Measurements from ENCODE around the gene KRT7. TPM values are rescaled to one million over a fixed set of nuclear protein-coding genes. Genes with fewer than 3 reads are reported as not detected.

KRT7 gene
- total RNA-seq, 2 experiments from 2014 or later, result not detected

DNA sequence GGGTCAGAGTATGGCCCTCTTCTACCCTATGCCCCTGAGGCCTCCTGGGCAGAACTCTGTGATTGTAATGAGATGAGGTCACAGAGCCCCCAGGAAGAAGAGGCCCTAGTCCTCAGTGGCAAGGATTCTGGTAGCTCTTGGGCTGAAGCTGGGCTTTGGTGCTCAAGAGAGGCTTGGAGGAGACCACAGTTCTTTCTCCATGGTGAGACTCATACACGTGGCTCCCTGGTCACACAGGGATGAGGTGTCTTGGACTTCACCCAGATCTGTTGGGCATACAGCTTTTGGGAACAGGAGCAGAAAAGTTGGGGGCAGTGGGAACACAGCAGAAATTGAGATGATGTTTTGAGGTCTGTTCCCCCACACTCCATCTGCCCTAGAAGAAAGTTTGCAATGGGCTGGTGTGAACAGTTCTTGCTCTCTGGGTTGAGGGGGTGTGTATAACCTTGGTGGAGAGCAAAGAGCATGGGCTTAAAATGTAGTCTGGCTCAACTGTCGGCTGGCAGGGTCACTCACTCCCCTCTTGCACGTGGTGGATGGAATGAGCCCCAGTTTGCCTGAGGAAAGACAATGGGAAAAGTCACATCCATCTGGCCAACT, 41.6 kb downstream of the KRT7 start, which contains the start of gene KRT86:
Gene KRT86, plus strand, starts transcription at position 125 of the 600 bp plus-strand sequence. CDS start 27,272 bp downstream, outside the sequence.
- no peak for DNase-seq (ENCODE audit: low spot score)
- H3K9me2 ChIP-seq (ENCODE audit: insufficient read depth, low read length), result no peaks in the 10 kb centered on the region
- H3K4me3 ChIP-seq (ENCODE audit: low read depth, low read length, poor library complexity, severe bottlenecking), result no peak within 1 kb of the TSS
- no peak for TF ChIP-seq EZH2phosphoT487 (IDR thresholded peaks at IDR 0.05; ENCODE audit: borderline replicate concordance, low read depth, low read length)
- TF ChIP-seq, protein P1, sequence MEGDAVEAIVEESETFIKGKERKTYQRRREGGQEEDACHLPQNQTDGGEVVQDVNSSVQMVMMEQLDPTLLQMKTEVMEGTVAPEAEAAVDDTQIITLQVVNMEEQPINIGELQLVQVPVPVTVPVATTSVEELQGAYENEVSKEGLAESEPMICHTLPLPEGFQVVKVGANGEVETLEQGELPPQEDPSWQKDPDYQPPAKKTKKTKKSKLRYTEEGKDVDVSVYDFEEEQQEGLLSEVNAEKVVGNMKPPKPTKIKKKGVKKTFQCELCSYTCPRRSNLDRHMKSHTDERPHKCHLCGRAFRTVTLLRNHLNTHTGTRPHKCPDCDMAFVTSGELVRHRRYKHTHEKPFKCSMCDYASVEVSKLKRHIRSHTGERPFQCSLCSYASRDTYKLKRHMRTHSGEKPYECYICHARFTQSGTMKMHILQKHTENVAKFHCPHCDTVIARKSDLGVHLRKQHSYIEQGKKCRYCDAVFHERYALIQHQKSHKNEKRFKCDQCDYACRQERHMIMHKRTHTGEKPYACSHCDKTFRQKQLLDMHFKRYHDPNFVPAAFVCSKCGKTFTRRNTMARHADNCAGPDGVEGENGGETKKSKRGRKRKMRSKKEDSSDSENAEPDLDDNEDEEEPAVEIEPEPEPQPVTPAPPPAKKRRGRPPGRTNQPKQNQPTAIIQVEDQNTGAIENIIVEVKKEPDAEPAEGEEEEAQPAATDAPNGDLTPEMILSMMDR (conservative IDR thresholded peaks at IDR 0.05; ENCODE audit: low read length), result no peak
- no peak within 1 kb of the TSS for H3K27ac ChIP-seq (ENCODE audit: low read depth, low read length, poor library complexity, severe bottlenecking)
- no peak within 1 kb of the TSS for H2AFZ ChIP-seq (ENCODE audit: low read length)
- no peaks in the 10 kb centered on the region for H3K4me1 ChIP-seq (ENCODE audit: insufficient read depth, low read length, poor library complexity, severe bottlenecking)
- intact Hi-C loops (cut with micrococcal nuclease; ENCODE audit: unreplicated experiment), result no loop called here
- H3K4me2 ChIP-seq (ENCODE audit: low read length), result no peak within 1 kb of the TSS
- ChIA-PET POLR2A (no interaction called here), CTCF (ENCODE audit: unreplicated experiment) (no interaction called here)
- H3K36me3 ChIP-seq (ENCODE audit: insufficient read depth, low read length), result no peaks in the 10 kb centered on the region
- BruUV-seq (replicated peaks), result no TSS peak
- no peaks in the 10 kb centered on the region for H3K79me2 ChIP-seq (ENCODE audit: insufficient read depth, low read depth, low read length)
- H4K20me1 ChIP-seq (ENCODE audit: insufficient read depth, low read length), result no peaks in the 10 kb centered on the region
- H3K9me3 ChIP-seq (ENCODE audit: low read length), result no peaks in the 10 kb centered on the region

DNA sequence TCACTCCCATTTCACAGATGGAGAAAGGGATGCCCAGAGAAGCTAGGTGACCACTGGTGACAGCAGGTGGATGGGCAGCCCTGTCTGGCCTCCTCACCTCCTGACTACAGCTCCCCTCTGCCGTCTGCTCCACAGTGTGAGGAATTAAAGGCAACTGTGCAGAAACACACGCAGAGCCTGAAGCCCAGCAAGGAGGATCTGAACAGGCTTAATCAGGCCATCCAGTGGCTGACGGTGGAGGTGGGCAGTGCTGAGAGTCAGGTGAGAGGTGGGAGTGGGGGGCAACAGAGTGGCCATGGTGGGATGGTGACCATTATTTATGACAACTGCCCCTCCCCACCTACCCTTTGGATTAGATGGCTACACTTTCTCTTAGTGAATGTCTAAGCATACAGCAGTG, 42.6 kb downstream of the KRT7 start:
- no TSS peak for BruUV-seq (replicated peaks)
- H3K4me1 ChIP-seq (ENCODE audit: insufficient read depth, low read length, poor library complexity, severe bottlenecking), result no peaks in the 10 kb centered on the region

More for the DNA sequence above, 42.6 kb downstream of the KRT7 start:
- TF ChIP-seq EZH2phosphoT487 (IDR thresholded peaks at IDR 0.05; ENCODE audit: borderline replicate concordance, low read depth, low read length), result no peak
- TF ChIP-seq, protein P1 (conservative IDR thresholded peaks at IDR 0.05; ENCODE audit: low read length), result no peak
- H3K9me2 ChIP-seq (ENCODE audit: insufficient read depth, low read length), result no peaks in the 10 kb centered on the region
- no peak overlapping the region for H3K4me2 ChIP-seq (ENCODE audit: low read length)
- H3K27ac ChIP-seq (ENCODE audit: low read depth, low read length, poor library complexity, severe bottlenecking), result no peak overlapping the region
- ChIA-PET CTCF (ENCODE audit: unreplicated experiment) (no interaction called here), POLR2A (interaction anchor here (1.0 kb wide), 1 partner anchor 10 kb away, joined by 3 read pairs; no protein-coding TSS in a partner anchor)
- no peak overlapping the region for H3K4me3 ChIP-seq (ENCODE audit: low read depth, low read length, poor library complexity, severe bottlenecking)
- H3K36me3 ChIP-seq (ENCODE audit: insufficient read depth, low read length), result no peaks in the 10 kb centered on the region
- no peaks in the 10 kb centered on the region for H4K20me1 ChIP-seq (ENCODE audit: insufficient read depth, low read length)
- intact Hi-C loops (cut with micrococcal nuclease; ENCODE audit: unreplicated experiment), result no loop called here
- no peak for DNase-seq (ENCODE audit: low spot score)
- H2AFZ ChIP-seq (ENCODE audit: low read length), result no peak overlapping the region
- H3K9me3 ChIP-seq (ENCODE audit: low read length), result no peaks in the 10 kb centered on the region
- no peaks in the 10 kb centered on the region for H3K79me2 ChIP-seq (ENCODE audit: insufficient read depth, low read depth, low read length)
